Measurements from ENCODE around the gene CAMK1D.

Gene CAMK1D

GRCh38 chr10:12416344-12417050, 67.2 kb downstream of the CAMK1D start:
- TF ChIP-seq CTCF (IDR thresholded peaks at IDR 0.05; ENCODE audit: low read depth, low read length, missing control alignments): no peak
- H3K4me3 ChIP-seq (ENCODE audit: low read depth, low read length): no peak overlapping the region
- no peak for DNase-seq (ENCODE audit: low read depth)

- no peak for TF ChIP-seq CTCF (IDR thresholded peaks at IDR 0.05; ENCODE audit: low read depth, low read length, missing control alignments)
- no peak overlapping the region for H3K4me3 ChIP-seq (ENCODE audit: low read depth, low read length)
- no peak for DNase-seq (ENCODE audit: low read depth)
Observed at GRCh38 chr10:12417331-12417730, 68.0 kb downstream of the CAMK1D start.

- DNase-seq (ENCODE audit: low read depth): no peak
- no peak overlapping the region for H3K4me3 ChIP-seq (ENCODE audit: low read depth, low read length)
- no peak for TF ChIP-seq CTCF (IDR thresholded peaks at IDR 0.05; ENCODE audit: low read depth, low read length, missing control alignments)
Observed at GRCh38 chr10:12418000-12418399, 68.7 kb downstream of the CAMK1D start.

GRCh38 chr10:12418725-12419261, 69.4 kb downstream of the CAMK1D start:
- no peak for TF ChIP-seq CTCF (IDR thresholded peaks at IDR 0.05; ENCODE audit: low read depth, low read length, missing control alignments)
- no peak for DNase-seq (ENCODE audit: low read depth)
- no peak overlapping the region for H3K4me3 ChIP-seq (ENCODE audit: low read depth, low read length)

GRCh38 chr10:12419262-12419847, 70.0 kb downstream of the CAMK1D start:
- TF ChIP-seq CTCF (IDR thresholded peaks at IDR 0.05; ENCODE audit: low read depth, low read length, missing control alignments): no peak
- DNase-seq (ENCODE audit: low read depth): no peak
- H3K4me3 ChIP-seq (ENCODE audit: low read depth, low read length): no peak overlapping the region

- H3K4me3 ChIP-seq (ENCODE audit: low read depth, low read length): no peak overlapping the region
- DNase-seq (ENCODE audit: low read depth): no peak
- TF ChIP-seq CTCF (IDR thresholded peaks at IDR 0.05; ENCODE audit: low read depth, low read length, missing control alignments): no peak
Observed at GRCh38 chr10:12420530-12421120, 71.3 kb downstream of the CAMK1D start.
